Testis (tissue), 3 donors: ENCODE measurements around the gene CDKAL1. TPM values are rescaled to one million over a fixed set of nuclear protein-coding genes. Genes with fewer than 3 reads are reported as not detected.

ENCODE experiments used
- DNase-seq: peaks from one replicate; pipeline ENCODE4 v3.0.0-alpha.2; 2019
- H3K27ac ChIP-seq, 2 donors: fragments of 200-600 bp; sonication (generic); one replicate each; pipeline ENCODE4 v1.5.1; 2019
- H3K27me3 ChIP-seq: fragments of 200-600 bp; sonication (generic); one replicate; pipeline ENCODE4 v1.5.1; 2019
- H3K36me3 ChIP-seq: fragments of 200-600 bp; sonication (generic); one replicate; pipeline ENCODE4 v1.5.1; 2017; ENCODE audit warnings: low read depth; ENCODE audit errors: missing control alignments
- H3K4me1 ChIP-seq: fragments of 200-600 bp; sonication (generic); one replicate; pipeline ENCODE4 v1.5.1; 2019
- H3K4me3 ChIP-seq, 2 donors: fragments of 200-600 bp; sonication (generic); one replicate each; pipeline ENCODE4 v1.5.1; 2017 to 2019
- H3K9me3 ChIP-seq: fragments of 200-600 bp; sonication (generic); one replicate; pipeline ENCODE4 v1.5.1; 2017
- POLR2A ChIP-seq: fragments of 450-650 bp; IDR thresholded peaks from one replicate; pipeline ENCODE4 v1.6.1; 2017; ENCODE audit warnings: antibody characterized with exemption, mild to moderate bottlenecking, moderate library complexity
- WGBS, 2 donors: methylation state at CpG; one replicate each; pipeline ENCODE4 v1.1.5; 2018; 5-methylcytosine and 5-hydroxymethylcytosine counted together
- intact Hi-C: fragments of 100-400 bp; cut with DNase I; formaldehyde crosslinking; loops from one replicate; pipeline ENCODE4 v1.15.1; 2023; ENCODE audit warnings: low total_unique reads
- polyA plus RNA-seq: library from polyadenylated mRNA; stranded (reverse); fragments of 350-450 nt; fragmentation: Illumina TruSeq; extraction: RNeasy Lipid Tissue Mini Kit (QIAGEN cat#74804); gene quantifications from one replicate; pipeline ENCODE4 v1.2.3, GENCODE V29; 2014; ENCODE audit warnings: low read depth, low replicate concordance; ENCODE audit not compliant: insufficient read depth
- total RNA-seq, 2 donors: library from RNA; depleted of rRNA; stranded (reverse); fragments of >200 nt; gene quantifications; one replicate each; pipeline ENCODE4 v1.2.3, GENCODE V29; 2016
- TF ChIP-seq, protein P1 (sequence below), 3 experiments: fragments of 450-650 bp in 2 of 3; fragments of 200-600 bp in 1 of 3; sonication (generic) in 1 of 3; IDR thresholded peaks; one replicate each; pipeline ENCODE4 v1.5.1; 2016 to 2019; ENCODE audit warnings: antibody characterized with exemption in 3 of 3, mild to moderate bottlenecking in 2 of 3, moderate library complexity in 1 of 3

Gene CDKAL1
- total and polyA plus RNA-seq, 3 donors from 2014 or later, result 11.1 to 18.5 (median 16.1) TPM

- no peaks in the 10 kb centered on the region for H3K9me3 ChIP-seq
- intact Hi-C loops, result no loop called here
- no peak overlapping the region for H3K27ac ChIP-seq
- no peaks in the 10 kb centered on the region for H3K27me3 ChIP-seq
- H3K4me1 ChIP-seq, result no peaks in the 10 kb centered on the region
- no peak overlapping the region for H3K4me3 ChIP-seq
- TF ChIP-seq POLR2A, result no peak
- TF ChIP-seq, protein P1, sequence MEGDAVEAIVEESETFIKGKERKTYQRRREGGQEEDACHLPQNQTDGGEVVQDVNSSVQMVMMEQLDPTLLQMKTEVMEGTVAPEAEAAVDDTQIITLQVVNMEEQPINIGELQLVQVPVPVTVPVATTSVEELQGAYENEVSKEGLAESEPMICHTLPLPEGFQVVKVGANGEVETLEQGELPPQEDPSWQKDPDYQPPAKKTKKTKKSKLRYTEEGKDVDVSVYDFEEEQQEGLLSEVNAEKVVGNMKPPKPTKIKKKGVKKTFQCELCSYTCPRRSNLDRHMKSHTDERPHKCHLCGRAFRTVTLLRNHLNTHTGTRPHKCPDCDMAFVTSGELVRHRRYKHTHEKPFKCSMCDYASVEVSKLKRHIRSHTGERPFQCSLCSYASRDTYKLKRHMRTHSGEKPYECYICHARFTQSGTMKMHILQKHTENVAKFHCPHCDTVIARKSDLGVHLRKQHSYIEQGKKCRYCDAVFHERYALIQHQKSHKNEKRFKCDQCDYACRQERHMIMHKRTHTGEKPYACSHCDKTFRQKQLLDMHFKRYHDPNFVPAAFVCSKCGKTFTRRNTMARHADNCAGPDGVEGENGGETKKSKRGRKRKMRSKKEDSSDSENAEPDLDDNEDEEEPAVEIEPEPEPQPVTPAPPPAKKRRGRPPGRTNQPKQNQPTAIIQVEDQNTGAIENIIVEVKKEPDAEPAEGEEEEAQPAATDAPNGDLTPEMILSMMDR (IDR thresholded peaks at IDR 0.05), result no peak
- 48 to 64% methylated on average over 1 of the region's 1 CpG for WGBS, 2 donors
- no peak for DNase-seq
- H3K36me3 ChIP-seq, result no peaks in the 10 kb centered on the region
Observed at GRCh38 chr6:20846602-20847028, 312.4 kb downstream of the CDKAL1 start.

- DNase-seq, result no peak
- 55 to 71% methylated on average over 3 of the region's 3 CpGs for WGBS, 2 donors
- Histone ChIP-seq H3K27me3 (no peaks in the 10 kb centered on the region), H3K4me3 (no peak overlapping the region), H3K36me3 (no peaks in the 10 kb centered on the region), H3K4me1 (no peaks in the 10 kb centered on the region), H3K27ac (no peak overlapping the region), H3K9me3 (no peaks in the 10 kb centered on the region)
- intact Hi-C loops, result no loop called here
- TF ChIP-seq POLR2A, result no peak
- TF ChIP-seq, protein P1 (IDR thresholded peaks at IDR 0.05), result no peak
Observed at GRCh38 chr6:20847904-20848303, 313.6 kb downstream of the CDKAL1 start.

GRCh38 chr6:20850686-20851416 lies 316.6 kb downstream of the CDKAL1 start:
- no peak overlapping the region for H3K27ac ChIP-seq
- H3K4me1 ChIP-seq, result no peaks in the 10 kb centered on the region
- no peaks in the 10 kb centered on the region for H3K36me3 ChIP-seq
- H3K27me3 ChIP-seq, result no peaks in the 10 kb centered on the region
- TF ChIP-seq POLR2A, result no peak
- TF ChIP-seq, protein P1 (IDR thresholded peaks at IDR 0.05), result no peak
- no peak for DNase-seq
- intact Hi-C loops, result no loop called here
- H3K4me3 ChIP-seq, result no peak overlapping the region
- H3K9me3 ChIP-seq, result no peaks in the 10 kb centered on the region
- 83 to 89% methylated on average over 2 of the region's 2 CpGs for WGBS, 2 donors

- H3K27me3 ChIP-seq, result no peaks in the 10 kb centered on the region
- 88 to 93% methylated on average over 1 of the region's 1 CpG for WGBS, 2 donors
- TF ChIP-seq, protein P1 (IDR thresholded peaks at IDR 0.05), result no peak
- no peak for TF ChIP-seq POLR2A
- intact Hi-C loops, result no loop called here
- H3K36me3 ChIP-seq, result no peaks in the 10 kb centered on the region
- DNase-seq, result no peak
- no peak overlapping the region for H3K27ac ChIP-seq
- no peaks in the 10 kb centered on the region for H3K4me1 ChIP-seq
- H3K4me3 ChIP-seq, result no peak overlapping the region
- no peaks in the 10 kb centered on the region for H3K9me3 ChIP-seq
Observed at GRCh38 chr6:20851795-20852194, 317.5 kb downstream of the CDKAL1 start.

DNA sequence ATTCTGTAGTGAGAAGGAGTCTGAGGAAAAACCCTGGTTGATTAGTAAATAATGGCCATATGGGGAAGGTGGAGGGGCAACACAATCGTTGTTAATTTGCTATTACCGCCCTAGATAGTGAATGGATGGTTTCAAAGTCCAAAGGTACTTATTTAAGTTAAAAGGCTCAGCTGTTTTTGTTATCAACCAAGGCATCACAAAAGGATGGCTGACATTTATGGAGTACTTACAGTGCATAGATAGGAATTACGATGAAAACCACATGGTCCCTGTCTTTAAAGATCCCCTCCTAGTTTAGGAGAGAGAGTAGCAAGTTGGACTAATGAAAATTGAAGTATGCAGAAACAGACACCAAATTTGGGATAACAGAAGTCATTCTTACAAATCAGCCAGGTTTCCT lies 319.6 kb downstream of the CDKAL1 start:
- H3K4me3 ChIP-seq, result no peak overlapping the region
- TF ChIP-seq, protein P1 (IDR thresholded peaks at IDR 0.05), result no peak
- no peak for TF ChIP-seq POLR2A
- intact Hi-C loops, result no loop called here
- H3K9me3 ChIP-seq, result no peaks in the 10 kb centered on the region
- no peak overlapping the region for H3K27ac ChIP-seq
- no peaks in the 10 kb centered on the region for H3K36me3 ChIP-seq
- no peaks in the 10 kb centered on the region for H3K4me1 ChIP-seq
- no peak for DNase-seq
- H3K27me3 ChIP-seq, result no peaks in the 10 kb centered on the region
- 77 to 78% methylated on average over 3 of the region's 3 CpGs for WGBS, 2 donors
